RWPE2 (cell line): Measurements from ENCODE around the gene EZH2.
A peak's percentile ranks its signal among the peaks of the same experiment; 100 is the strongest.

Source experiments
- ATAC-seq: fragments of 200-7000 bp; cut with Tn5 transposase; 3 replicates; pipeline ENCODE4 v1.9.1; 2021; ENCODE audit warnings: low read depth
- DNase-seq: peaks from one replicate; pipeline ENCODE4 v3.0.0-alpha.2; 2020; ENCODE audit warnings: low spot score
- H3K27ac ChIP-seq: fragments of 450-650 bp; 2 replicates; pipeline ENCODE4 v1.5.1; 2017; ENCODE audit warnings: mild to moderate bottlenecking; ENCODE audit not compliant: poor library complexity, severe bottlenecking
- H3K27me3 ChIP-seq: fragments of 250-450 bp; sonication (Bioruptor Pico); 2 replicates; pipeline ENCODE4 v1.5.1; 2021; ENCODE audit warnings: mild to moderate bottlenecking, moderate library complexity; ENCODE audit not compliant: insufficient read depth, poor library complexity, severe bottlenecking
- H3K36me3 ChIP-seq: fragments of 250-450 bp; sonication (Bioruptor Pico); 2 replicates; pipeline ENCODE4 v1.5.1; 2020; ENCODE audit warnings: low read depth, mild to moderate bottlenecking, moderate library complexity
- H3K4me1 ChIP-seq: fragments of 250-450 bp; sonication (Bioruptor Pico); 2 replicates; pipeline ENCODE4 v1.5.1; 2021; ENCODE audit warnings: mild to moderate bottlenecking, moderate library complexity; ENCODE audit not compliant: insufficient read depth, poor library complexity, severe bottlenecking
- H3K4me3 ChIP-seq: fragments of 250-450 bp; sonication (Bioruptor Pico); 2 replicates; pipeline ENCODE4 v1.5.1; 2021; ENCODE audit warnings: mild to moderate bottlenecking, moderate library complexity; ENCODE audit not compliant: severe bottlenecking
- H3K9me3 ChIP-seq: fragments of 250-450 bp; sonication (Bioruptor Pico); 2 replicates; pipeline ENCODE4 v1.5.1; 2021; ENCODE audit warnings: mild to moderate bottlenecking, moderate library complexity; ENCODE audit not compliant: severe bottlenecking
- CTCF ChIP-seq: fragments of 450-650 bp; IDR thresholded peaks from one replicate; pipeline ENCODE4 v1.5.1; 2017; ENCODE audit warnings: mild to moderate bottlenecking, moderate library complexity; ENCODE audit not compliant: poor library complexity, severe bottlenecking

EZH2 gene

GRCh38 chr7:148815612-148816011, 68.5 kb downstream of the EZH2 start:
- Histone ChIP-seq H3K4me3 (no peak overlapping the region), H3K27ac (no peak overlapping the region), H3K9me3 (no peaks in the 10 kb centered on the region), H3K4me1 (no peaks in the 10 kb centered on the region), H3K27me3 (no peaks in the 10 kb centered on the region), H3K36me3 (peaks cover 80% of the 10 kb centered on the region)
- TF ChIP-seq CTCF = no peak
- no peak for DNase-seq
- ATAC-seq = peak; percentile 46; the same call in 2 of the 3 replicates

- Histone ChIP-seq H3K27ac (no peak overlapping the region), H3K4me1 (no peaks in the 10 kb centered on the region), H3K27me3 (no peaks in the 10 kb centered on the region), H3K36me3 (peaks cover 84% of the 10 kb centered on the region), H3K9me3 (no peaks in the 10 kb centered on the region), H3K4me3 (no peak overlapping the region)
- DNase-seq (no peak), ATAC-seq (no peak)
- TF ChIP-seq CTCF = no peak
Measured at GRCh38 chr7:148814922-148815559, 69.0 kb downstream of the EZH2 start.

GRCh38 chr7:148813890-148814289, 70.2 kb downstream of the EZH2 start:
- no peak overlapping the region for H3K27ac ChIP-seq
- DNase-seq (no peak), ATAC-seq (no peak)
- no peak for TF ChIP-seq CTCF
- no peak overlapping the region for H3K4me3 ChIP-seq
- peaks cover 84% of the 10 kb centered on the region for H3K36me3 ChIP-seq
- H3K4me1 ChIP-seq = no peaks in the 10 kb centered on the region
- no peaks in the 10 kb centered on the region for H3K9me3 ChIP-seq
- H3K27me3 ChIP-seq = no peaks in the 10 kb centered on the region

- Histone ChIP-seq H3K9me3 (no peaks in the 10 kb centered on the region), H3K36me3 (peaks cover 76% of the 10 kb centered on the region), H3K4me3 (no peak overlapping the region), H3K27me3 (no peaks in the 10 kb centered on the region), H3K27ac (no peak overlapping the region), H3K4me1 (no peaks in the 10 kb centered on the region)
- no peak for ATAC-seq
- no peak for TF ChIP-seq CTCF
- no peak for DNase-seq
Measured at GRCh38 chr7:148811892-148812291, 72.2 kb downstream of the EZH2 start.

- H3K36me3 ChIP-seq = peaks cover 64% of the 10 kb centered on the region
- H3K9me3 ChIP-seq = no peaks in the 10 kb centered on the region
- no peak overlapping the region for H3K27ac ChIP-seq
- ATAC-seq (peak; percentile 29; the same call in 1 of the 3 replicates), DNase-seq (no peak)
- H3K27me3 ChIP-seq = no peaks in the 10 kb centered on the region
- no peaks in the 10 kb centered on the region for H3K4me1 ChIP-seq
- no peak for TF ChIP-seq CTCF
- no peak overlapping the region for H3K4me3 ChIP-seq
Measured at GRCh38 chr7:148809856-148810255, 74.2 kb downstream of the EZH2 start.
